GM12892 (cell line): ENCODE data around the gene SERTM2.

Source experiments
- DNase-seq: peaks from one replicate; pipeline ENCODE4 v3.0.0; 2011; ENCODE audit not compliant: insufficient read length
- FAIRE-seq: peaks from 2 replicates; lab custom pipeline; 2011; peaks lifted over from hg19 to GRCh38; lab: Jason Lieb, UNC
- POLR2A ChIP-seq: IDR thresholded peaks from 2 replicates; pipeline ENCODE4 v1.6.1; 2011; ENCODE audit warnings: low read depth, low read length, control low read depth
- POLR2AphosphoS5 ChIP-seq: IDR thresholded peaks from 2 replicates; pipeline ENCODE4 v1.6.1; 2011; ENCODE audit warnings: low read depth, low read length, control low read depth
- TAF1 ChIP-seq: IDR thresholded peaks from 2 replicates; pipeline ENCODE4 v1.6.1; 2011; ENCODE audit warnings: low read depth, mild to moderate bottlenecking, control low read depth, low read length, borderline replicate concordance

SERTM2 gene

DNA sequence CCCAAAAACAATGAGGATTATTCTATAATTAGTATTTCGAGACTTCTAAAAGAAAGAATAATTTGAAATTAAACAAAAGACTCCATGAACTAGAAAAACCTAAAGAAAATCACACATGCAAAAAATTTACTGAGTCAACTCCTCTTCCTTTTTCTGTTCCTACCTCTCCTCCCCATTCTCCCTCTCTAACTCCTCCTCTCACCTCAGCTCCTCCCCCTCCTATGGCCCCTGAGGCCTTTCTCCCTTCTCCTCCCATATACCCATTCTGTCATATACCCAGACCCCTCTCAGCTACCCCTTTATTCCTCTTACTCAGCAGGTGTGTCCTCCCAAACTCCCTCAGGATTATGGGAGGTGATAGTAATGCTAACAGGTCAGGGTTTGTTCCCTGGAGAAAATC is 57.4 kb downstream of the SERTM2 start:
- FAIRE-seq = no peak
- no peak for TF ChIP-seq POLR2AphosphoS5
- TF ChIP-seq POLR2A = no peak
- no peak for TF ChIP-seq TAF1

More for the DNA sequence above, 57.4 kb downstream of the SERTM2 start:
- no peak for DNase-seq
